ENCODE results near the gene SNX25. TPM values are rescaled to one million over a fixed set of nuclear protein-coding genes. Genes with fewer than 3 reads are reported as not detected.

Gene SNX25
- total and polyA plus RNA-seq, 12 donors, result 4.4 to 12.6 (median 9.2) TPM

GRCh38 chr4:185171373-185172071 lies 37.9 kb upstream of the SNX25 start:
- 90 to 96% methylated on average over 2 of the region's 2 CpGs for WGBS, 2 donors
- intact Hi-C loops (cut with DNase I), result no loop called here
- H3K9me3 ChIP-seq, result no peaks in the 10 kb centered on the region
- H3K27ac ChIP-seq, result peak overlapping the region in 1 of 10 donors; percentile 23
- no peak for TF ChIP-seq CTCF (IDR thresholded peaks at IDR 0.05)
- no peak overlapping the region for H3K4me3 ChIP-seq
- H3K27me3 ChIP-seq, result no peaks in the 10 kb centered on the region
- DNase-seq (no peak), ATAC-seq (no peak)
- peaks cover 0 to 75% (median 18%) of the 10 kb centered on the region in 9 donors for H3K36me3 ChIP-seq
- peaks cover 0 to 14% (median 4%) of the 10 kb centered on the region in 9 donors for H3K4me1 ChIP-seq

- intact Hi-C loops (cut with DNase I), result no loop called here
- no peak for TF ChIP-seq CTCF (IDR thresholded peaks at IDR 0.05)
- no peaks in the 10 kb centered on the region for H3K27me3 ChIP-seq
- no peak for DNase-seq
- H3K36me3 ChIP-seq, result peaks cover 0 to 25% (median 6%) of the 10 kb centered on the region in 9 donors
- no peaks in the 10 kb centered on the region for H3K9me3 ChIP-seq
- WGBS, 2 donors, result 90 to 92% methylated on average over 3 of the region's 3 CpGs
- peaks cover 0 to 9% (median 0%) of the 10 kb centered on the region in 9 donors for H3K4me1 ChIP-seq
- ATAC-seq, result no peak
- no peak overlapping the region for H3K27ac ChIP-seq
- H3K4me3 ChIP-seq, result no peak overlapping the region
Observed at GRCh38 chr4:185179488-185179887, 29.9 kb upstream of the SNX25 start.

GRCh38 chr4:185182239-185182638 lies 27.2 kb upstream of the SNX25 start:
- H3K9me3 ChIP-seq, result no peaks in the 10 kb centered on the region
- peaks cover 0 to 6% (median 0%) of the 10 kb centered on the region in 9 donors for H3K36me3 ChIP-seq
- intact Hi-C loops (cut with DNase I), result loop anchor here in 5 of 10 donors (5.0 to 10.0 kb wide), 6 partner anchors 40 to 177 kb away; partner anchors contain the start of gene SLC25A4 (in 1 of the 5)
- no peaks in the 10 kb centered on the region for H3K27me3 ChIP-seq
- no peak for ATAC-seq
- H3K27ac ChIP-seq, result no peak overlapping the region
- TF ChIP-seq CTCF (IDR thresholded peaks at IDR 0.05), result no peak
- H3K4me1 ChIP-seq, result peaks cover 0 to 9% (median 0%) of the 10 kb centered on the region in 9 donors
- H3K4me3 ChIP-seq, result no peak overlapping the region
- no peak for DNase-seq
- WGBS, 2 donors, result 63 to 76% methylated on average over 2 of the region's 2 CpGs

- H3K27me3 ChIP-seq, result no peaks in the 10 kb centered on the region
- WGBS, 2 donors, result 40 to 42% methylated on average over 6 of the region's 6 CpGs
- peaks cover 0 to 21% (median 0%) of the 10 kb centered on the region in 9 donors for H3K36me3 ChIP-seq
- peak; percentile 37 to 90 for DNase-seq
- intact Hi-C loops (cut with DNase I), result loop anchor here in 6 of 10 donors (1.0 to 10.0 kb wide), 7 partner anchors 41 to 179 kb away; partner anchors contain the start of gene SLC25A4 (in 1 of the 6)
- peak; percentile 74 to 96 (median 88) for TF ChIP-seq CTCF (IDR thresholded peaks at IDR 0.05)
- H3K4me3 ChIP-seq, result no peak overlapping the region
- ATAC-seq, result peak; percentile 50 to 90 (median 69)
- no peaks in the 10 kb centered on the region for H3K9me3 ChIP-seq
- peaks cover 0 to 9% (median 0%) of the 10 kb centered on the region in 9 donors for H3K4me1 ChIP-seq
- no peak overlapping the region for H3K27ac ChIP-seq
Observed at GRCh38 chr4:185183622-185184281, 25.6 kb upstream of the SNX25 start.

All from heart right ventricle (tissue), 16 donors.